ENCODE results near the gene CPAMD8. TPM values are rescaled to one million over a fixed set of nuclear protein-coding genes. Genes with fewer than 3 reads are reported as not detected.

CPAMD8 gene
- total RNA-seq, 2 experiments from 2014 or later, result 0.32 to 1.2 TPM

GRCh38 chr19:16877581-16877980 is 149.0 kb downstream of the CPAMD8 start:
- Histone ChIP-seq H3K36me3 (ENCODE audit: insufficient read depth, low read length) (peaks cover 56% of the 10 kb centered on the region), H3K79me2 (ENCODE audit: insufficient read depth, low read depth, low read length) (no peaks in the 10 kb centered on the region), H4K20me1 (ENCODE audit: insufficient read depth, low read length) (no peaks in the 10 kb centered on the region), H2AFZ (ENCODE audit: low read length) (no peak overlapping the region), H3K4me2 (ENCODE audit: low read length) (no peak overlapping the region), H3K27ac (ENCODE audit: low read depth, low read length, poor library complexity, severe bottlenecking) (no peak overlapping the region), H3K4me1 (ENCODE audit: insufficient read depth, low read length, poor library complexity, severe bottlenecking) (peaks cover 4% of the 10 kb centered on the region), H3K9me2 (ENCODE audit: insufficient read depth, low read length) (no peaks in the 10 kb centered on the region), H3K4me3 (ENCODE audit: low read depth, low read length, poor library complexity, severe bottlenecking) (no peak overlapping the region), H3K9me3 (ENCODE audit: low read length) (peaks cover 10% of the 10 kb centered on the region; the same call in 1 of the 2 replicates)
- no TSS peak for BruUV-seq (replicated peaks)
- POLR2A ChIA-PET, result no interaction called here
- no peak for TF ChIP-seq EZH2phosphoT487 (IDR thresholded peaks at IDR 0.05; ENCODE audit: borderline replicate concordance, low read depth, low read length)
- no peak for TF ChIP-seq CTCF (conservative IDR thresholded peaks at IDR 0.05; ENCODE audit: low read length)
- CTCF ChIA-PET (ENCODE audit: unreplicated experiment), result no interaction called here
- intact Hi-C loops (cut with micrococcal nuclease; ENCODE audit: unreplicated experiment), result no loop called here
- no peak for DNase-seq (ENCODE audit: low spot score)

GRCh38 chr19:16876904-16877361 is 149.7 kb downstream of the CPAMD8 start:
- POLR2A ChIA-PET, result no interaction called here
- peaks cover 60% of the 10 kb centered on the region for H3K36me3 ChIP-seq (ENCODE audit: insufficient read depth, low read length)
- peaks cover 4% of the 10 kb centered on the region for H3K4me1 ChIP-seq (ENCODE audit: insufficient read depth, low read length, poor library complexity, severe bottlenecking)

More at GRCh38 chr19:16876904-16877361, 149.7 kb downstream of the CPAMD8 start:
- Histone ChIP-seq H3K4me3 (ENCODE audit: low read depth, low read length, poor library complexity, severe bottlenecking) (no peak overlapping the region), H3K9me2 (ENCODE audit: insufficient read depth, low read length) (no peaks in the 10 kb centered on the region), H3K79me2 (ENCODE audit: insufficient read depth, low read depth, low read length) (no peaks in the 10 kb centered on the region), H3K9me3 (ENCODE audit: low read length) (peaks cover 4% of the 10 kb centered on the region; the same call in 1 of the 2 replicates), H4K20me1 (ENCODE audit: insufficient read depth, low read length) (no peaks in the 10 kb centered on the region), H3K27ac (ENCODE audit: low read depth, low read length, poor library complexity, severe bottlenecking) (no peak overlapping the region), H2AFZ (ENCODE audit: low read length) (no peak overlapping the region), H3K4me2 (ENCODE audit: low read length) (no peak overlapping the region)
- intact Hi-C loops (cut with micrococcal nuclease; ENCODE audit: unreplicated experiment), result no loop called here
- BruUV-seq (replicated peaks), result no TSS peak
- peak; percentile 12 for DNase-seq (ENCODE audit: low spot score)
- TF ChIP-seq CTCF (conservative IDR thresholded peaks at IDR 0.05; ENCODE audit: low read length) (no peak), EZH2phosphoT487 (IDR thresholded peaks at IDR 0.05; ENCODE audit: borderline replicate concordance, low read depth, low read length) (no peak)
- CTCF ChIA-PET (ENCODE audit: unreplicated experiment), result no interaction called here
